DMS 273 treated with DMSO at 0.1 percent for 48 hours (cell line): ENCODE data around the gene PBX4.
A peak's percentile ranks its signal among the peaks of the same experiment; 100 is the strongest.
"Not testable (repeated sequence)": the region's sequence is repeated elsewhere in the genome, so short reads cannot be mapped to it uniquely, and the experiment has no call there.

Experiments used
- DNase-seq: peaks from one replicate; lab custom pipeline; 2025; lab: John Stamatoyannopoulos, UW

The PBX4 gene

GRCh38 chr19:19618219-19619051 lies at the start of gene PBX4:
Gene PBX4 (minus strand): TSS chr19:19618687. CDS start chr19:19618629, 58 bp downstream.
- peak; percentile 85 for DNase-seq

GRCh38 chr19:19665420-19665948 lies 47.0 kb upstream of the PBX4 start:
- not testable (repeated sequence) for DNase-seq

GRCh38 chr19:19663256-19664120 lies 45.0 kb upstream of the PBX4 start, which contains the start of gene ATP13A1:
Gene ATP13A1 (minus strand): TSS chr19:19663676. CDS start chr19:19663666, 10 bp downstream.
- DNase-seq: peak; percentile 96

GRCh38 chr19:19662871-19663255 lies 44.4 kb upstream of the PBX4 start:
- no peak for DNase-seq

GRCh38 chr19:19662344-19662743 lies 43.9 kb upstream of the PBX4 start:
- DNase-seq: no peak

- DNase-seq: no peak
Observed at GRCh38 chr19:19661675-19662251, 43.3 kb upstream of the PBX4 start.

GRCh38 chr19:19661141-19661674 lies 42.7 kb upstream of the PBX4 start:
- DNase-seq: no peak

GRCh38 chr19:19659646-19660245 lies 41.3 kb upstream of the PBX4 start:
- no peak for DNase-seq

- DNase-seq: peak; percentile 93
Observed at GRCh38 chr19:19657397-19657783, 38.9 kb upstream of the PBX4 start.

- no peak for DNase-seq
Observed at GRCh38 chr19:19656451-19657396, 38.2 kb upstream of the PBX4 start.

- DNase-seq: no peak
Observed at GRCh38 chr19:19655641-19656343, 37.3 kb upstream of the PBX4 start.

GRCh38 chr19:19655051-19655594 lies 36.6 kb upstream of the PBX4 start:
- no peak for DNase-seq

GRCh38 chr19:19654441-19654840 lies 36.0 kb upstream of the PBX4 start:
- DNase-seq: no peak

- DNase-seq: no peak
Observed at GRCh38 chr19:19653597-19654147, 35.2 kb upstream of the PBX4 start.

- no peak for DNase-seq
Observed at GRCh38 chr19:19652482-19653295, 34.2 kb upstream of the PBX4 start.

- no peak for DNase-seq
Observed at GRCh38 chr19:19651076-19651475, 32.6 kb upstream of the PBX4 start.

- DNase-seq: no peak
Observed at GRCh38 chr19:19650331-19650730, 31.8 kb upstream of the PBX4 start.

GRCh38 chr19:19649580-19649995 lies 31.1 kb upstream of the PBX4 start:
- no peak for DNase-seq
